GM12878 (cell line): ENCODE measurements around the gene CARD9. TPM values are rescaled to one million over a fixed set of nuclear protein-coding genes. Genes with fewer than 3 reads are reported as not detected.

Source experiments
- ATAC-seq: fragments of 200-7000 bp; cut with Tn5 transposase; 3 replicates; pipeline ENCODE4 v1.9.1; 2020; ENCODE audit warnings: mild to moderate bottlenecking, moderate library complexity
- BruUV-seq: library from RNA; stranded (reverse); fragments of 400-500 nt; replicated peaks from 2 replicates; lab custom pipeline; 2021; lab: Mats Ljungman, UMichigan
- CTCF ChIA-PET: fragments of 300-600 bp; sonication (Branson Sonifier 250); formaldehyde crosslinking; extraction: SDS; loops from one replicate; lab custom pipeline; 2021; ENCODE audit warnings: inconsistent platforms; lab: Yijun Ruan, JAX
- POLR2A ChIA-PET: fragments of 350-600 bp; formaldehyde crosslinking; extraction: SDS; loops from one replicate; lab custom pipeline; 2021; ENCODE audit warnings: inconsistent platforms; lab: Charles Lee
- RAD21 ChIA-PET: fragments of 300-600 bp; sonication (Branson Sonifier 250); formaldehyde crosslinking; loops from one replicate; lab custom pipeline; 2023; ENCODE audit warnings: antibody characterized with exemption; ENCODE audit not compliant: unreplicated experiment; lab: Charles Lee
- SMC1A ChIA-PET: fragments of 300-600 bp; sonication (Branson Sonifier 250); formaldehyde crosslinking; loops from one replicate; lab custom pipeline; 2023; ENCODE audit not compliant: unreplicated experiment, uncharacterized antibody; lab: Charles Lee
- DNase-seq: peaks from one replicate; pipeline ENCODE4 v3.0.0-alpha.2; 2011; ENCODE audit warnings: low read depth, low spot score
- FAIRE-seq: peaks from 3 replicates; lab custom pipeline; 2011; peaks lifted over from hg19 to GRCh38; lab: Jason Lieb, UNC
- H2AFZ ChIP-seq: 2 replicates; pipeline ENCODE4 v1.6.0; 2011; ENCODE audit warnings: low read depth, low read length, control low read depth; ENCODE audit not compliant: control insufficient read depth
- H3K27ac ChIP-seq: 2 replicates; pipeline ENCODE4 v1.5.1; 2011; ENCODE audit warnings: control low read depth; ENCODE audit not compliant: control insufficient read depth, insufficient read depth
- H3K27me3 ChIP-seq, 2 experiments: replicated peaks in 1 of 2; 2 replicates each; pipeline versions ENCODE4 v1.6.0 to v1.6.1; 2011; ENCODE audit warnings: low read length in 1 of 2; ENCODE audit not compliant: control insufficient read depth in 2 of 2, insufficient read depth in 2 of 2
- H3K36me3 ChIP-seq, 2 experiments: 2 replicates each; pipeline ENCODE4 v1.5.1; 2011; ENCODE audit warnings: low read length in 1 of 2; ENCODE audit not compliant: control insufficient read depth in 2 of 2, insufficient read depth in 2 of 2
- H3K4me1 ChIP-seq: 2 replicates; pipeline ENCODE4 v1.6.1; 2011; ENCODE audit warnings: mild to moderate bottlenecking, low read length, moderate library complexity, mixed read lengths; ENCODE audit not compliant: control insufficient read depth, insufficient read depth
- H3K4me2 ChIP-seq: 2 replicates; pipeline ENCODE4 v1.6.0; 2011; ENCODE audit warnings: control low read depth; ENCODE audit not compliant: control insufficient read depth, insufficient read depth
- H3K4me3 ChIP-seq: fragments of 200-600 bp; sonication (generic); 2 replicates; pipeline ENCODE4 v1.5.1; 2016
- H3K79me2 ChIP-seq: 2 replicates; pipeline ENCODE4 v1.6.0; 2011; ENCODE audit warnings: low read length; ENCODE audit not compliant: control insufficient read depth, insufficient read depth
- H3K9ac ChIP-seq: 2 replicates; pipeline ENCODE4 v1.8.0; 2011; ENCODE audit warnings: low read length, control low read depth, mixed read lengths; ENCODE audit not compliant: control insufficient read depth, insufficient read depth
- H3K9me3 ChIP-seq: replicated peaks from 3 replicates; pipeline ENCODE4 v1.5.1; 2011; ENCODE audit warnings: mild to moderate bottlenecking, low read length; ENCODE audit not compliant: control insufficient read depth, insufficient read depth
- H4K20me1 ChIP-seq: 2 replicates; pipeline ENCODE4 v1.6.0; 2011; ENCODE audit not compliant: control insufficient read depth, insufficient read depth
- KAT2A ChIP-seq: conservative IDR thresholded peaks from 2 replicates; pipeline ENCODE4 v1.6.1; 2011; ENCODE audit warnings: low read depth, low read length; ENCODE audit not compliant: control insufficient read depth
- NFIC ChIP-seq: IDR thresholded peaks from 2 replicates; pipeline ENCODE4 v1.6.1; 2012; ENCODE audit warnings: low read depth, mild to moderate bottlenecking, inconsistent platforms, low read length, moderate library complexity
- PBX3 ChIP-seq: IDR thresholded peaks from 2 replicates; pipeline ENCODE4 v1.6.1; 2011; ENCODE audit warnings: mild to moderate bottlenecking, low read depth, low read length, moderate library complexity; ENCODE audit not compliant: insufficient replicate concordance
- POLR2AphosphoS5 ChIP-seq: IDR thresholded peaks from 2 replicates; pipeline ENCODE4 v1.6.1; 2011; ENCODE audit warnings: mild to moderate bottlenecking, low read length, inconsistent platforms
- RELA ChIP-seq: fragments of 450-650 bp; IDR thresholded peaks from 2 replicates; pipeline ENCODE4 v1.8.0; 2014; ENCODE audit warnings: borderline replicate concordance; ENCODE audit not compliant: partially characterized antibody
- RUNX3 ChIP-seq: IDR thresholded peaks from 2 replicates; pipeline ENCODE4 v1.6.1; 2012; ENCODE audit warnings: low read length, inconsistent platforms
- SMC3 ChIP-seq: IDR thresholded peaks from 2 replicates; pipeline ENCODE4 v1.6.1; 2011; ENCODE audit warnings: low read length, improper control_type of control experiment, borderline replicate concordance
- SPI1 ChIP-seq: IDR thresholded peaks from 2 replicates; pipeline ENCODE4 v1.6.1; 2011; ENCODE audit warnings: low read depth, mild to moderate bottlenecking, low read length, moderate library complexity, borderline replicate concordance; ENCODE audit not compliant: insufficient read depth
- WRNIP1 ChIP-seq: IDR thresholded peaks from 2 replicates; pipeline ENCODE4 v1.6.1; 2011; ENCODE audit warnings: low read depth, low read length, improper control_type of control experiment, borderline replicate concordance
- YY1 ChIP-seq: IDR thresholded peaks from 2 replicates; pipeline ENCODE4 v1.6.1; 2011; ENCODE audit warnings: low read depth, mild to moderate bottlenecking, low read length
- WGBS: methylation state at CpG from one replicate; pipeline ENCODE4 v1.1.6; 2016; ENCODE audit warnings: low lambda C conversion rate; ENCODE audit not compliant: insufficient replicate concordance, insufficient coverage; ENCODE audit errors: missing lambda C conversion rate; 5-methylcytosine and 5-hydroxymethylcytosine counted together
- in situ Hi-C: fragments of 300-500 bp; cut with MboI; formaldehyde crosslinking; loops from 9 replicates; pipeline ENCODE4 v1.14.3; 2018; ENCODE audit warnings: mixed read lengths
- intact Hi-C: fragments of 100-400 bp; cut with micrococcal nuclease; formaldehyde crosslinking; loops from one replicate; pipeline ENCODE4 v1.14.2; 2022; ENCODE audit not compliant: unreplicated experiment
- polyA plus RNA-seq, 11 experiments: library from polyadenylated mRNA; depleted of rRNA in 4 of 11; unstranded in 6 of 11; stranded (reverse) in 5 of 11; fragments of >200 nt; fragmentation: Nextera tagmentation in 4 of 11; fragmentation: Illumina TruSeq in 1 of 11; extraction: Ambion mirVana in 4 of 11; extraction: Trizol in 1 of 11; gene quantifications; 1 replicate in 1 of 11; 2 replicates in 10 of 11; pipeline versions ENCODE4 v1.2.1 to v1.2.3, GENCODE V29; 2011 to 2016; ENCODE audit warnings: inconsistent platforms in 2 of 11, missing spikeins in 2 of 11, low read depth in 1 of 11
- total RNA-seq, 4 experiments: library from RNA; depleted of rRNA in 3 of 4; stranded (reverse); fragments of >200 nt in 3 of 4; fragmentation: Illumina TruSeq in 1 of 4; extraction: Trizol in 1 of 4; gene quantifications; 2 replicates each; pipeline versions ENCODE4 v1.2.1 to v1.2.3, GENCODE V29; 2013 to 2021
- TF ChIP-seq, protein P1 (sequence below): fragments of 450-650 bp; formaldehyde crosslinking; IDR thresholded peaks from 2 replicates; pipeline ENCODE4 v1.4.0; 2022; ENCODE audit warnings: mild to moderate bottlenecking, moderate library complexity
- TF ChIP-seq, protein P2 (sequence below): IDR thresholded peaks from 2 replicates; pipeline ENCODE4 v1.6.1; 2012; ENCODE audit warnings: mild to moderate bottlenecking, low read depth, low read length
- TF ChIP-seq, protein P3 (sequence below): fragments of 450-650 bp; IDR thresholded peaks from 2 replicates; pipeline ENCODE4 v1.6.1; 2017; ENCODE audit warnings: mild to moderate bottlenecking, low read depth, inconsistent platforms; ENCODE audit not compliant: poor library complexity, severe bottlenecking

The CARD9 gene
- total and polyA plus RNA-seq, 10 of the 15 experiments (the other 5 are each of a cell fraction or from before 2014, with no cell fraction given) = 0.11 to 4.9 (median 1.8) TPM; not detected in 1

GRCh38 chr9:136368190-136368589, 5.3 kb downstream of the CARD9 start:
- no peak for FAIRE-seq
- ATAC-seq = no peak
- Histone ChIP-seq H3K36me3 (peaks cover 0 to 1% of the 10 kb centered on the region in 2 experiments; a peak in 2 of 4 replicates), H3K4me1 (peaks cover 9% of the 10 kb centered on the region), H3K27me3 (no peaks in the 10 kb centered on the region), H3K4me3 (no peak overlapping the region), H4K20me1 (no peaks in the 10 kb centered on the region), H3K9ac (no peak overlapping the region), H3K4me2 (no peak overlapping the region), H2AFZ (no peak overlapping the region), H3K9me3 (no peaks in the 10 kb centered on the region; the same call in 2 of the 3 replicates), H3K79me2 (no peaks in the 10 kb centered on the region), H3K27ac (no peak overlapping the region)
- ChIA-PET POLR2A (no interaction called here), SMC1A (no interaction called here), CTCF (no interaction called here), RAD21 (no interaction called here)
- intact Hi-C loops = no loop called here
- in situ Hi-C loops = no loop called here
- no peak for DNase-seq
- WGBS = 48% methylated on average over 18 of the region's 18 CpGs
- no TSS peak for BruUV-seq
- TF ChIP-seq YY1 (no peak), RUNX3 (no peak), WRNIP1 (no peak), NFIC (no peak), KAT2A (no peak), POLR2AphosphoS5 (no peak), PBX3 (no peak), SMC3 (no peak), SPI1 (no peak), RELA (no peak)
- TF ChIP-seq, protein P1, sequence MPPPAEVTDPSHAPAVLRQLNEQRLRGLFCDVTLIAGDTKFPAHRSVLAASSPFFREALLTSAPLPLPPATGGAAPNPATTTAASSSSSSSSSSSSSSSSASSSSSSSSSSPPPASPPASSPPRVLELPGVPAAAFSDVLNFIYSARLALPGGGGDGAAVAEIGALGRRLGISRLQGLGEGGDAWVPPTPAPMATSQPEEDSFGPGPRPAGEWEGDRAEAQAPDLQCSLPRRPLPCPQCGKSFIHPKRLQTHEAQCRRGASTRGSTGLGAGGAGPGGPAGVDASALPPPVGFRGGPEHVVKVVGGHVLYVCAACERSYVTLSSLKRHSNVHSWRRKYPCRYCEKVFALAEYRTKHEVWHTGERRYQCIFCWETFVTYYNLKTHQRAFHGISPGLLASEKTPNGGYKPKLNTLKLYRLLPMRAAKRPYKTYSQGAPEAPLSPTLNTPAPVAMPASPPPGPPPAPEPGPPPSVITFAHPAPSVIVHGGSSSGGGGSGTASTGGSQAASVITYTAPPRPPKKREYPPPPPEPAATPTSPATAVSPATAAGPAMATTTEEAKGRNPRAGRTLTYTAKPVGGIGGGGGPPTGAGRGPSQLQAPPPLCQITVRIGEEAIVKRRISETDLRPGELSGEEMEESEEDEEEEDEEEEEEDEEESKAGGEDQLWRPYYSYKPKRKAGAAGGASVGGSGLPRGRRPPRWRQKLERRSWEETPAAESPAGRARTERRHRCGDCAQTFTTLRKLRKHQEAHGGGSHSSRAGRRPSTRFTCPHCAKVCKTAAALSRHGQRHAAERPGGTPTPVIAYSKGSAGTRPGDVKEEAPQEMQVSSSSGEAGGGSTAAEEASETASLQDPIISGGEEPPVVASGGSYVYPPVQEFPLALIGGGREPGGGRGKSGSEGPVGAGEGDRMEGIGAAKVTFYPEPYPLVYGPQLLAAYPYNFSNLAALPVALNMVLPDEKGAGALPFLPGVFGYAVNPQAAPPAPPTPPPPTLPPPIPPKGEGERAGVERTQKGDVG = no peak
- TF ChIP-seq, protein P2, sequence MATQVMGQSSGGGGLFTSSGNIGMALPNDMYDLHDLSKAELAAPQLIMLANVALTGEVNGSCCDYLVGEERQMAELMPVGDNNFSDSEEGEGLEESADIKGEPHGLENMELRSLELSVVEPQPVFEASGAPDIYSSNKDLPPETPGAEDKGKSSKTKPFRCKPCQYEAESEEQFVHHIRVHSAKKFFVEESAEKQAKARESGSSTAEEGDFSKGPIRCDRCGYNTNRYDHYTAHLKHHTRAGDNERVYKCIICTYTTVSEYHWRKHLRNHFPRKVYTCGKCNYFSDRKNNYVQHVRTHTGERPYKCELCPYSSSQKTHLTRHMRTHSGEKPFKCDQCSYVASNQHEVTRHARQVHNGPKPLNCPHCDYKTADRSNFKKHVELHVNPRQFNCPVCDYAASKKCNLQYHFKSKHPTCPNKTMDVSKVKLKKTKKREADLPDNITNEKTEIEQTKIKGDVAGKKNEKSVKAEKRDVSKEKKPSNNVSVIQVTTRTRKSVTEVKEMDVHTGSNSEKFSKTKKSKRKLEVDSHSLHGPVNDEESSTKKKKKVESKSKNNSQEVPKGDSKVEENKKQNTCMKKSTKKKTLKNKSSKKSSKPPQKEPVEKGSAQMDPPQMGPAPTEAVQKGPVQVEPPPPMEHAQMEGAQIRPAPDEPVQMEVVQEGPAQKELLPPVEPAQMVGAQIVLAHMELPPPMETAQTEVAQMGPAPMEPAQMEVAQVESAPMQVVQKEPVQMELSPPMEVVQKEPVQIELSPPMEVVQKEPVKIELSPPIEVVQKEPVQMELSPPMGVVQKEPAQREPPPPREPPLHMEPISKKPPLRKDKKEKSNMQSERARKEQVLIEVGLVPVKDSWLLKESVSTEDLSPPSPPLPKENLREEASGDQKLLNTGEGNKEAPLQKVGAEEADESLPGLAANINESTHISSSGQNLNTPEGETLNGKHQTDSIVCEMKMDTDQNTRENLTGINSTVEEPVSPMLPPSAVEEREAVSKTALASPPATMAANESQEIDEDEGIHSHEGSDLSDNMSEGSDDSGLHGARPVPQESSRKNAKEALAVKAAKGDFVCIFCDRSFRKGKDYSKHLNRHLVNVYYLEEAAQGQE = no peak
- TF ChIP-seq, protein P3, sequence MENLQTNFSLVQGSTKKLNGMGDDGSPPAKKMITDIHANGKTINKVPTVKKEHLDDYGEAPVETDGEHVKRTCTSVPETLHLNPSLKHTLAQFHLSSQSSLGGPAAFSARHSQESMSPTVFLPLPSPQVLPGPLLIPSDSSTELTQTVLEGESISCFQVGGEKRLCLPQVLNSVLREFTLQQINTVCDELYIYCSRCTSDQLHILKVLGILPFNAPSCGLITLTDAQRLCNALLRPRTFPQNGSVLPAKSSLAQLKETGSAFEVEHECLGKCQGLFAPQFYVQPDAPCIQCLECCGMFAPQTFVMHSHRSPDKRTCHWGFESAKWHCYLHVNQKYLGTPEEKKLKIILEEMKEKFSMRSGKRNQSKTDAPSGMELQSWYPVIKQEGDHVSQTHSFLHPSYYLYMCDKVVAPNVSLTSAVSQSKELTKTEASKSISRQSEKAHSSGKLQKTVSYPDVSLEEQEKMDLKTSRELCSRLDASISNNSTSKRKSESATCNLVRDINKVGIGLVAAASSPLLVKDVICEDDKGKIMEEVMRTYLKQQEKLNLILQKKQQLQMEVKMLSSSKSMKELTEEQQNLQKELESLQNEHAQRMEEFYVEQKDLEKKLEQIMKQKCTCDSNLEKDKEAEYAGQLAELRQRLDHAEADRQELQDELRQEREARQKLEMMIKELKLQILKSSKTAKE = no peak
